ENCODE results near the gene RAB33B.

The RAB33B gene

DNA sequence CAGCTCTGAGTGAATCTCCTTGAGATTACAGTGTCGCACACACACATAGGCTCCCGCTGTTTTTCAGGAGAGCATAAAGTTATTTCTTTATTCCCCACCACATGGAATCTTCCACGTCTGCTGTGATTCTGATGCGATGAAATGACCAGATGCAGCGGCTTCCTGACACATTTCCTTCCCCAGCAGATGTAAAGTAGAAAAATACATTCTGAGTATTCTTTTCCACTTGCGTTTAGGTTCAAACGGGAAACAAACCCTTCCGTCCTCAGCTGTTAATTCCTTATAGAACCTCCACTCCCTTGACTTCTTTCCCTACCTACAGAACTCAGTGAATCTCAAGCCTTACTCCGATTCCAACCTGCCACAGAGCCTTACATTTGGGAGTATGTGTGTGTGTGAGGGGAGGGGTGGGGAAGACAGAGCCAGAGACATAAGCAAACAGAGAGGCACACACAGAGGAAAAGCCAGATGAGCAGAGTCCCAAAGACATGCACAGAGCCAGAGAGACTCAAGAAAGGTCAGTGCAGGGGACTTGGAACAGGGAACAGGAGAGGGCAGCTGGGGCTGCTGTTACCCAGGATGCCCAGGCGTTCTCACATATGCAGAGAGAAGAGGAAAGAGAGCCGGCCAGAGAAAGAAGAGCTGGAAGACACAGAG is 54.8 kb downstream of the RAB33B start:
- ChIA-PET POLR2A (no interaction called here), CTCF (interaction anchor here (0.6 kb wide), 1 partner anchor 193 kb away, joined by 4 read pairs; no protein-coding TSS in a partner anchor)
- H3K4me3 ChIP-seq (ENCODE audit: low read depth, low read length) = no peak overlapping the region
- H3K36me3 ChIP-seq (ENCODE audit: control insufficient read depth in 2 of 2, insufficient read depth in 1 of 2, low read length in 2 of 2) = peaks cover 0 to 59% of the 10 kb centered on the region in 2 experiments; a peak in 2 of 3 replicates
- H3K9me3 ChIP-seq (ENCODE audit: control insufficient read depth, insufficient read depth, low read depth, low read length) = no peaks in the 10 kb centered on the region
- H3K27ac ChIP-seq (ENCODE audit: extremely low read depth, low read depth, low read length) = no peak overlapping the region
- TF ChIP-seq ZNF555 (tag by site-specific recombination; conservative IDR thresholded peaks at IDR 0.05) = no peak
- no peak for TF ChIP-seq ZNF391 (tag by site-specific recombination; IDR thresholded peaks at IDR 0.05; ENCODE audit: borderline replicate concordance, low read depth)
- TF ChIP-seq ZNF404 (tag by site-specific recombination; IDR thresholded peaks at IDR 0.05) = no peak
- no peak for TF ChIP-seq ZFP69B (tag by site-specific recombination; IDR thresholded peaks at IDR 0.05)
- TF ChIP-seq, protein P1, sequence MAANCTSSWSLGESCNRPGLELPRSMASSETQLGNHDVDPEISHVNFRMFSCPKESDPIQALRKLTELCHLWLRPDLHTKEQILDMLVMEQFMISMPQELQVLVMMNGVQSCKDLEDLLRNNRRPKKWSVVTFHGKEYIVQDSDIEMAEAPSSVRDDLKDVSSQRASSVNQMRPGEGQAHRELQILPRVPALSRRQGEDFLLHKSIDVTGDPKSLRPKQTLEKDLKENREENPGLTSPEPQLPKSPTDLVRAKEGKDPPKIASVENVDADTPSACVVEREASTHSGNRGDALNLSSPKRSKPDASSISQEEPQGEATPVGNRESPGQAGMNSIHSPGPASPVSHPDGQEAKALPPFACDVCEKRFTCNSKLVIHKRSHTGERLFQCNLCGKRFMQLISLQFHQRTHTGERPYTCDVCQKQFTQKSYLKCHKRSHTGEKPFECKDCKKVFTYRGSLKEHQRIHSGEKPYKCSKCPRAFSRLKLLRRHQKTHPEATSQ (tag by site-specific recombination; IDR thresholded peaks at IDR 0.05) = no peak
- no peak for TF ChIP-seq ZNF514 (tag by site-specific recombination; IDR thresholded peaks at IDR 0.05)
- TF ChIP-seq ZSCAN16 (tag by site-specific recombination; IDR thresholded peaks at IDR 0.05) = no peak
- no peak for TF ChIP-seq ZNF341 (tag by site-specific recombination; IDR thresholded peaks at IDR 0.05; ENCODE audit: low read depth)
- no peak for TF ChIP-seq ZNF510 (tag by site-specific recombination; IDR thresholded peaks at IDR 0.05; ENCODE audit: insufficient replicate concordance)
- no peaks in the 10 kb centered on the region for H3K4me1 ChIP-seq (ENCODE audit: control insufficient read depth, insufficient read depth, low read length)

DNA sequence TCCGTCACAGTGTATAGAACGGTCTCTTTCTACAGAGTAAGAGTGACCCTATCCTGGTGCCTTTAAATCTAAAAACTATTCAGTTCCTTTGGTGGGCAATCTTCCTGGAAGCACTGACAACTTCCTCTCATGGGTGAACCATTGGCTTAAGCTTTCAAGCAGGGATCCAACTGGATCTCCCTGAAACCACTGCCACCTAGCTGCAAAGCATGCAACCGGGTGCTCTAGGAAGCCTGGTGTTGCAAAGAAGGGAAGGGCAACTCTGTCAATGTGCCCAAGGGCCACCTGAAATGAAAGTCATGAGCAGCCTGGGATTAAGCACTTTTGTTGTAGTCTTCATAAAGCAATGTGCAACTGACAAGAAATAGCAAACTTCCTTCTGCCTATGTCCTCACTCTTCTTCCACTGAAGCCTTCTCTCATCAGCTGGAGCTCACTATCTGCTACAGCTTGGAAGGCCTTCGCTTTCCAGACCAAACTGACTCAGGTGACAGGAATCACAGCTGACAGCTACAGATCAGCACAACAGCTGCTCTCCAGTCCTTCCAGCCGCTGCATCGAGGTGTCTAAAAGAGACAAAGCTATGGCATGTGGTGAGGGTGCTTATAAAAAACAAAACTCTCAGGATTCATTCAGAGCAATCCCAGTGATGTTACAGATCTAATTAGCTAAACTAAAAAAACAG is 55.9 kb downstream of the RAB33B start:
- H3K36me3 ChIP-seq (ENCODE audit: control insufficient read depth in 2 of 2, insufficient read depth in 1 of 2, low read length in 2 of 2) = peaks cover 0 to 68% of the 10 kb centered on the region in 2 experiments; a peak in 2 of 3 replicates
- POLR2A ChIA-PET = interaction anchor here (1.0 kb wide), 1 partner anchor 12 kb away, joined by 3 read pairs; no protein-coding TSS in a partner anchor
- CTCF ChIA-PET = interaction anchor here (0.5 to 1.0 kb wide), 3 partner anchors 16 to 209 kb away, joined by 3 read pairs; partner anchors contain the start of gene NAA15
- H3K9me3 ChIP-seq (ENCODE audit: control insufficient read depth, insufficient read depth, low read depth, low read length) = no peaks in the 10 kb centered on the region
- no peaks in the 10 kb centered on the region for H3K4me1 ChIP-seq (ENCODE audit: control insufficient read depth, insufficient read depth, low read length)
- TF ChIP-seq ZNF169 (tag by site-specific recombination; IDR thresholded peaks at IDR 0.05) = no peak
- TF ChIP-seq ZNF654 (tag by site-specific recombination; IDR thresholded peaks at IDR 0.05; ENCODE audit: low read depth) = peak; percentile 15; the same call in 1 of the 2 replicates
- TF ChIP-seq ZNF10 (tag by site-specific recombination; IDR thresholded peaks at IDR 0.05) = no peak
- TF ChIP-seq ZIC2 (tag by site-specific recombination; IDR thresholded peaks at IDR 0.05) = no peak
- no peak for TF ChIP-seq ZNF629 (tag by site-specific recombination; IDR thresholded peaks at IDR 0.05)
- TF ChIP-seq BCL11B (tag by site-specific recombination; IDR thresholded peaks at IDR 0.05; ENCODE audit: low read depth) = no peak
- no peak for TF ChIP-seq ZNF423 (tag by site-specific recombination; IDR thresholded peaks at IDR 0.05)
- TF ChIP-seq, protein P2, sequence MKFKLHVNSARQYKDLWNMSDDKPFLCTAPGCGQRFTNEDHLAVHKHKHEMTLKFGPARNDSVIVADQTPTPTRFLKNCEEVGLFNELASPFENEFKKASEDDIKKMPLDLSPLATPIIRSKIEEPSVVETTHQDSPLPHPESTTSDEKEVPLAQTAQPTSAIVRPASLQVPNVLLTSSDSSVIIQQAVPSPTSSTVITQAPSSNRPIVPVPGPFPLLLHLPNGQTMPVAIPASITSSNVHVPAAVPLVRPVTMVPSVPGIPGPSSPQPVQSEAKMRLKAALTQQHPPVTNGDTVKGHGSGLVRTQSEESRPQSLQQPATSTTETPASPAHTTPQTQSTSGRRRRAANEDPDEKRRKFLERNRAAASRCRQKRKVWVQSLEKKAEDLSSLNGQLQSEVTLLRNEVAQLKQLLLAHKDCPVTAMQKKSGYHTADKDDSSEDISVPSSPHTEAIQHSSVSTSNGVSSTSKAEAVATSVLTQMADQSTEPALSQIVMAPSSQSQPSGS (tag by site-specific recombination; IDR thresholded peaks at IDR 0.05; ENCODE audit: low read depth) = no peak
- no peak overlapping the region for H3K4me3 ChIP-seq (ENCODE audit: low read depth, low read length)
- H3K27ac ChIP-seq (ENCODE audit: extremely low read depth, low read depth, low read length) = no peak overlapping the region

DNA sequence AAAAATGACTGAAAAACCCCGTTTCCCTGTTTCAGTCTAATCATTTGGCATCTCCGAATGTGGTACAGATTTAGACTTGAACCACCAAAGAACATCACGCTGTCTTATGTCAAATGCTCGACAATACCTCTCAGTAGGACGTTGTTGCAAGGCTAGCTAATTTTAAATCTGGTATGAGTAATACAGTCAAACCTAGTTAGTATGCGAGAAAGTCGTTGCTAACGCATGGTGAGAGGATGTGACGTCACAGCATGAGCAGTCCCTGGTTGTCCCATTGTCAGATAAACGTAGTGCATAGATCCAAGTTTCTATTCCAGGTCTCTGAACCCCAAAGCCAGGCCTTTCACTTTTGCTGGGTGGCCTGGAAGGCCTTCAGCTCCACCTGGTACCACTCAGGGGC is 57.4 kb downstream of the RAB33B start:
- peaks cover 0 to 71% of the 10 kb centered on the region in 2 experiments; a peak in 2 of 3 replicates for H3K36me3 ChIP-seq (ENCODE audit: control insufficient read depth in 2 of 2, insufficient read depth in 1 of 2, low read length in 2 of 2)
- TF ChIP-seq ZNF169 (tag by site-specific recombination; IDR thresholded peaks at IDR 0.05) = no peak
- CTCF ChIA-PET = no interaction called here

More for the DNA sequence above, 57.4 kb downstream of the RAB33B start:
- no peak overlapping the region for H3K27ac ChIP-seq (ENCODE audit: extremely low read depth, low read depth, low read length)
- no peaks in the 10 kb centered on the region for H3K9me3 ChIP-seq (ENCODE audit: control insufficient read depth, insufficient read depth, low read depth, low read length)
- H3K4me1 ChIP-seq (ENCODE audit: control insufficient read depth, insufficient read depth, low read length) = no peaks in the 10 kb centered on the region
- no peak overlapping the region for H3K4me3 ChIP-seq (ENCODE audit: low read depth, low read length)
- POLR2A ChIA-PET = no interaction called here
